D341Med (cell line): Measurements from ENCODE around the gene RD3L.
A peak's percentile ranks its signal among the peaks of the same experiment; 100 is the strongest.
"Not testable (repeated sequence)": the region's sequence is repeated elsewhere in the genome, so short reads cannot be mapped to it uniquely, and the experiment has no call there.

Experiments
- DNase-seq: peaks from one replicate; pipeline ENCODE4 v3.0.0; 2012; ENCODE audit warnings: low spot score

RD3L gene

DNA sequence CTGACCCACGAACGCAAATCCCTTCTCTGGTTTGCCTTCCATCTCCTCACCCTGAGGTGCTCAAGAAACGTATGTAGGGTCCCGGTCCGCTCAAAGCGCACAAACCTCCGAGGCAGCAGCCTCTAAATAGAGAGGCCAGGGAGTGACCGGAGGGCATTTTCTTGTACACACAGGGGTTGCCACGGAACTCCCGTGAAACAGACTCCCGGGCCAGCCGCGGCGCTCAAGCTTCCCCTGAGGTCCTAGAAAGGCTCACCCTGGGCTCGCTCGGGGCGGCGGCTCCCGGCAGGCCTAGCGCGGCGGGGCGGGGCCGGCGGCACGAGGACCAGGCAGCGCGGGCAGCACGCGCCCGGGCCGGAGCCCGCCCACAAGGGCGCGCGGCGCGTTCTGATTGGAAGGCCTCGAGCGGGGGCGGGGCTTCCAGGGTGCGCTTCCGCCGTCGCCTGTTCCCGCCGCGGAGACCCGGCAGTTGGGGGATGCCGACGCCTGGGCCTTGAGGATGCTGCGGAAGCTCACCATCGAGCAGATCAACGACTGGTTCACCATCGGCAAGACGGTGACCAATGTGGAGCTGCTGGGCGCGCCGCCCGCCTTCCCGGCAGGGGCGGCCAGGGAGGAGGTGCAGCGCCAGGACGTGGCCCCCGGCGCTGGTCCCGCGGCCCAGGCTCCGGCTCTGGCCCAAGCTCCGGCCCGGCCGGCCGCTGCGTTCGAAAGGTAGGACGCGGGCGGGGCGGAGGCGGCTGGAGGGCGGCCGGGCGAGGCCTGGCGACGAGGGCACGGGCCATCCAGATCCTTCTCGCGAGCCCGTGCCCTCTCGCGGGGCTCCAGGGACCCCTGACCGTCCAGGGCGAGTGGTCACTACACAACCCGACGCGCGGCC, 14.1 kb downstream of the RD3L start, which contains the start of gene TDRD9:
TSS of gene TDRD9 (plus strand) at position 446 of the 880 bp plus-strand sequence. CDS start at position 500, 54 bp downstream.
- DNase-seq: no peak

DNA sequence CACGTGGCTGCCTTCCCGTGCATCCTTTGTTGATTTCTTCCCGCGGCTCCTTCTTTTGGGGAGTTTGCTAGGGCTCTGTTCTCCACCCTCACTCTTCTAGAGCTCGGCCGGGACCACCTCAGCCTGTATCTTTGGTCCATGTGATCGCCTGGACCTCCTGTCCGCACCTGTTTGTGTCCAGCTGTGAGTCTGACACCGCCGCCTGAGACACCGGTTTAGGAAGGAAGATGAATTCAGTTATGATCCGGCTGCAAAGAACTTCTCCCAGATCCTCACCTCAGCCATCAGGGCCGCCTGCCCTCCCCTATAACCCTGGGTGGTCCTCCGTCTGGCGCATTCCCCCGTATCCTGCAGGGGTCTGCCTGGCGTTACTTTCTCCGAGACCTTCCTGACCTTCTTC, 14.8 kb downstream of the RD3L start:
- DNase-seq: no peak

DNA sequence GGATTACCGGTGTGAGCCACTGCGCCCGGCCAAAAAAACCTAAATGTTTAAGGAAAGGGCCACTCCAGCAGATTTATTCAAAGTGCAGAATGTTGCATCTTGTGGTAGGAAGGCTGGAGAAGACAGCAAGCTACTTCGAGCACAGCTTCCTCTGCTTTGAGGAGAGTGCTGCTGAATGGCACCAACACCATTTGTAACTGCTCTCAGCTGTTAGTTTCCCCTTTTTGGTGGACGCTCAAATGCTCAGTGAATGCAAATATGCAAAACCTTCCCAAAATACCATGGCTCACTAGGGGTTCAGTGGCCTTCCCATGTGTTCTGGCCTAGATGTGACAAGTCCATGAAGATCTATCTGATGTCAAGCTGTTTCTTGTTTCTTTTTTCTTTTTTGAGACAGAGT, 17.0 kb downstream of the RD3L start:
- no peak for DNase-seq

DNA sequence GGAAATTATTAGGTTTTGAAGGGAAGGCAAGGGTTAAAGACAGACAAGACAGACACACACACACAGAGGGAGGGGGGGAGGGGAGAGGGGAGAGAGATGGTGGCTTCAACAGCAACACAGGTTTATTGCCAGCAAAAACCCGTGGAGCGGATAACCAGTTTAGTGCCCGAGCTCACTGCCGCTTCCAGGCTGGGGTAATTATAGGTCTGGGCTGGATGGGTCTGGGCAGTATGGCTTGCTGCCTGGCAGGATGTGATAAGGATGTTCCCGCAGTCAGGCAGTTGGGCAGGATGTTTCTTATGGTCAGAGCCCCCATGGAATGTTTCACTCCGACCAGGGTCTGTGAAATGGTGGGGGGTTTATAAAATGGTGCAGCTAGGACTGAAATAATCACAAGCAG, 18.5 kb downstream of the RD3L start:
- no peak for DNase-seq

DNA sequence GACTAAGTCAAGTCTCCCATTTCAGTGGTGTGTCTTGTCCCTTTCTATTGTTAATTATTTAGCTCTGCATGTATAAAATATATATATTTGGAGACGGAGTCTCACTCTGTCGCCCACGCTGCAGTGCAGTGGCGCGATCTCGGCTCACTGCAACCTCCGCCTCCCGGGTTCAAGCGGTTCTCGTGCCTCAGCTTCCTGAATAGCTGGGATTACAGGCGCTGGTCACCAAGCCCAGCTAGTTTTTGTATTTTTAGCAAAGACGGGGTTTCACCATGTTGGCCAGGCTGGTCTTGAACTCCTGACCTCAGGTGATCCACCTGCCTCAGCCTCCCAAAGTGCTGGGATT, 20.5 kb downstream of the RD3L start:
- not testable (repeated sequence) for DNase-seq

DNA sequence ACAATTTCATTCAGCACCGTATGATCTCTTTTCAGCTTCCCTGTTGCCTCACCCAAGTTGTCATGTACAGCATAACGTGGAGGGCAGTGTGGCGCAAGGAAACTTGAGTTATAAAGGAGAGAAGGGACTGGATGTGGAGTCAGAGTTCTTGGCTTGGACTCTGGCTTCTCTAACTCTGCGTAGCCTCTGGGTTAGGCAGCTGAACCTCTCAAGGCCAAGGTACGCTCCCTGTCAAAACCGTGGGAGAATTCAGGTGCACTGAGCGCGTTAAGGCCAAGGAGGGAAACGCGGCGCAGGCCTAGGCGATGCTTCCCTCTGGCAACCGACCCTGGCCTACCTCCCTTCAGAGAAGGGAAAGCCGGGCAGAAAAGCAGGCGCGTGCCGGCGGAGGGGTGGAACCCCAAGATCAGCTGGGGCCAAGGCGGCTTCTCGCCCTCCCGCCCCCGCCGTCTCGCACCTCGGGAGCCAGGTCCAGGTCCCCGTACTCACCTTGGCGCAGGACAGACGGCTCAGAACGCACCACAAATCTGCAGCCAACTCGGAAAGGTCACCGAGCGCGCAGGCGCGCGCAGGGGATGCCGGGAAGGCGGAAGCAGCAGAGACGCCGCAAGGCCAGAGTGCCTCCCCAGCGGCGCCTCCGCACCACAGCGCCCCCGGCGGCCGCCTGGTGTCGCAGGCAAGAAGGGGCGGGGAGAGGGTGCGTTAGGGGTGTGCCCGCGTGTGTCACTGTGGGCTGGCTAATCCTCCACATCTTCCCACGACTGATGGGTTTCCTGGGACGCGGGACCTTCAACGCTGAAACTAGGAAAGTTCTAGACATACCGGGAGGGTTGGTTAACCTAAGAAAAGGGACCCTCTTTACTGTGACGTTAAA, 21.1 kb downstream of the RD3L start:
- DNase-seq: peak; percentile 99

DNA sequence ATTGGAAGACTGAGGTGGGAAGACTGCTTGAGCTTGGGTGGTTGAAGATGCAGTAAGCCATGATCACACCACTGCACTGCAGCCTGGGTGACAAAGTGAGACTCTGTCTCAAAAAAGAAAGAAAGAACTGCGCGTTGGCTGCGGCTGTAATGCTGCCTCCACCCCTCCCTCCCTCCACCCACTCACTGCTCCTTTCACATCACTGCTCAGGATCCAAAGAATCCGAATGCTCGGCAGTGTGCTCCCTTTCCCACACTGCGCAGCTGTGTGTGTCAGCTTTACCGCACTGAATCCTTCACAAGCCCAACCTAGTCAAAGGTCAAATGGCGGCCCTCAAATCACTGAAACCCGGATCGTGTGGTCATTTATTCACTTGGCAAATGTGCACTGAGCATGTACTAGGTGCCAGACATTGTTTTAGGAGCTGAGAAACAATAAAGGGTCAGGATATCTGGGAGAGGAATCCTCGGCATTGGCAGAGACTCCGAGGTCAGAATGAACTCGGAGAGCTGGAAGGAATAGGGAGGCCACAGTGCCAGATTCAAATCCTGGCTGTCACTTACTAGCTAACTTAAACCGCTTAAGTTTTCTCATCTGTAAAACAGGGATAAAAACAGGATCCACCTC, 25.6 kb downstream of the RD3L start:
- no peak for DNase-seq

DNA sequence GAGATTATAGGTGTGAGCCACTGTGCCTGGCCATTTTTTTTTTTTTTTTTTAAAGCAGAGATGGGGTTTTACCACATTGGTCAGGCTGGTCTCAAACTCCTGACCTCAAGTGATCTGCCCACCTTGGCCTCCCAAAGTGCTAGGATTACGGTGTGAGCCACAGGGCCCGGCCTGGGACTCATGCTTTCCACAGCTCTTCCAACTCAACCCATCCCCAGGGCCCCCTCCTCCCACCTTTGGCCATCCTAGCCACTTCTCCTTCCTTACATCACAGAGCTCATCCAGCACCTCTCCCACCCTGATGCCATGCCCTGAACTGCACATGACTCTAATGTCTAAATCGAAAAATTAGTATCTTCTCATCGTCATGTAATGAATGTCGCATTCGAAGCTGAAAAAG, 26.7 kb downstream of the RD3L start:
- no peak for DNase-seq

DNA sequence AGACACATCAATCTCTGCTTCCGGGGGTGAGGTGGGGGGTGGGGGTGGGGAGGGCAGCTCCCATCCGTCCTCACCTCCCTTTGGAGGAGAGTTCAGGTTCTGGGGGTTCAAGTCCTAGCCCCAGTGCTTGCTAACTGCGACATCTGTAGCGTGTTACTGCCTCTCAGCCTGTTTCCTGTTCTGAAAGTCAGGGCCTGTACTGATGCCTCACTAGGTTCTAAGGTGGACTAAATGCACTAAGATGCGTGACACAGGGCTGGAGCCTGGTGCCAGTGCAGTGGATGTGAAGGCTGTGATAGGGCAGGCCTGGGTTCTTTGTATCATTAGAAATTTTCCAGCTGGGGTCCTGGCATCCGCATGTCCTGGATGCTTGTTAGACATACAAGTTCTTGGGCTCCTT, 31.3 kb downstream of the RD3L start:
- DNase-seq: no peak

DNA sequence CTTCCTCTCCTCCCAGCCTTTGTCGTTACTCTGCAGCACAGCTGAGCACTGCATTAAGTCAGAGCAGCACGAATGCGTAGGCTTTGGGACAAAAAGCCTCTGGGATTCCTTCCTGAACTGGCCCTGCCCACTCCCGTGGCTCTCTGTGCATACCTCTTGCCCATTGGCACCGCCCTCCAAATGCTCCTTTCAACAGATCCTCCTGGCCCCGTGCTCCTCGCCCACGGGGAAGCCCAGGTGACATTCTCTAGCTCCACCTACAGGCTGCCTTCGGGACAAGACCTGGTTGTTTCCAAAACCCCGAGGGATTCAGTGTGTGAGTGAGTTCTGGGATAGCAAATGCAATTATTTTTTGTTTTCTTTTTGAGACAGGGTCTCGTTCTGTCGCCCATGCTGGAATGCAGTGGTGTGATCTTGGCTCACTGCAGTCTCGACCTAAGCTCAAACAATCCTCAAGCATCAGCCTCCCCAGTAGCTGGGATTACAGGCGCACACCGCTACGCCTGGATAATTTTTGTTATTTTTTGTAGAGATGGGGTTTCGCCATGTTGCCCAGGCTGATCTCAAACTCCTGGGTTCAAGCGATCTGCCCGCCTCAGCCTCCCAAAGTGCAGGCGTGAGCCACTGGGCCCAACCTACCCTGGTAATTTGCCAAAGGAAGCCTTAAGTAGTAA, 31.9 kb downstream of the RD3L start:
- DNase-seq: peak; percentile 85

DNA sequence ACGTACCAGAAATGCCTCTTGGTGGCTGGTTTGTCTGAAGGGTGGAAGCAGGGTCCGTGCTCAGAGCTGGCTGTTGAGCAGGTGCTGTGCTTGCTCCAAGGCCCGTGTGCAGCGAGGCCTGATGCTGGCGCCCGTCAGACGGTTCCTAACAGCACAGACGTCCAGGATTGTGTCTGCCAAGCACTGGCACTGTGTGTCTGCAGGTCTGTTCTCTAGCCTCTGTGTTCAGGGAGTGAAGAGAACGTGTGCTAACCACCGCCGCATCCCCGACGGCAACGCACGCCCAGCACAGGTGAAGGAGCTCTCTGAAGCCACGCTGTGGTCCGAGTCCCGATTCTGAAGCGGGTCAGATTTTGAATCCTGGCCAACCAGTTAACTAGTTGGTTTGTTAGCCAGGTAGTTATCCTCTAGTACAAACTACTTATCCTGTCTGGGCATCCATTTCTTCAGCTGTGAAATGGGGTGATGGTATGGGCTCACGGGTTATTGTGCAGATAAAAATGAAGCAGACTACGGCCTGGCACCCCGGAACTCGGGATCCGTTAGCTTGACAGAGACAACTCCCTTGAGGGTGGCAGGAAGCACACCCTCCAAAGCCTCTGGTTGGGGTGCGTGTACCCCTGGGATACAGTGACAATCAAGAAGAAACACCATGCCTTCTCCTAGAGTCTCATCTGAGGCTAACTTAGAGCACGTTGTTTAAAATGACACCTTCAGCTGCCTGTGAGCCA, 32.6 kb downstream of the RD3L start:
- peak; percentile 29 for DNase-seq

DNA sequence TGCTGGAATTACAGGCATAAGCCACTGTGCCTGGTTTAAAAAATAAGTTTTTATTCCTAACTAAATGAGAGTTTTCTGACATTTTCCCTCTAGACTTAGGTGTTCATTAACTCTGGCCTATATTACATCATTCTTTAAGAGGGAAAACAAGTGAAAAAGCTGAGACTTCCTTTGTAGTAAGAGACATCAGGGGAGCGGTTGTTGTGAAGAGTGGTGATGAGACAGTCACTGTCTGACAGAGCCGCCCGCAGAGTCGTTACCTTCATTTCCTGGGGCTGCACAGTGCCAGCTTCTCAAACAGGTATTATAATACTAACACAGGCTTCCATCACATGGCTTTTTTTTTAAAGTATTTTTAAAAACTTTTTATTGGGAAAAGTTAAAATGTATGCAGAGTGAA, 33.7 kb downstream of the RD3L start:
- no peak for DNase-seq

DNA sequence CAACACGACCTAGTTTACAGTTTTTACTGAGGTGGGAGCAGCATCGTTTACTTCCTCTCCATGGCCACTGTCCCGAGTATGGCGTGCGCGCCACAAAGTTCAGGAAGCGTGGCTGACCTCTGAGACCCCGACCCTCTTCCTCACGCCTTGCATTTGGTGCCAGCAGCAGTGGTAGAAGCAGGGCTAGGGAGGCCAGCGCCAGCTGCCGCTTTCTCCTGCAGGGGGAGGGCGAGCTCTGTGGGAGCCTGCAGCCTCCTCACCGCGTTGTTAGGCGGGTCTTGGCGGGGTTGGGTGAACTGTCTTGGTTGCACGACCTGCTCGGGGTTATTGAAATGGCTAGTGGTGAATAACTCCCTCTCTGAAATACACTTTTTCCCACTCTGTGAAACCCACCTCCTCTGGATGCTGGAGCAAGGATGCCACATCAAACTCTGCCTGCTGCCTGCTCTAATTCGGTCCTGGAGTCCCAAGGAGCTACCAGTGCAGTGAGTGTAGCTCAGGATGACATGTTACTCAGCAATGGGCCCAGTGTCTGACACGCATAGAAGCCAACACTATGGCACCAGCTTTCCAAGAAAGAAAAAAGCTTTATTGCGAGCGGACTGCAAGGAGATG, 36.4 kb downstream of the RD3L start:
- DNase-seq: peak; percentile 74

DNA sequence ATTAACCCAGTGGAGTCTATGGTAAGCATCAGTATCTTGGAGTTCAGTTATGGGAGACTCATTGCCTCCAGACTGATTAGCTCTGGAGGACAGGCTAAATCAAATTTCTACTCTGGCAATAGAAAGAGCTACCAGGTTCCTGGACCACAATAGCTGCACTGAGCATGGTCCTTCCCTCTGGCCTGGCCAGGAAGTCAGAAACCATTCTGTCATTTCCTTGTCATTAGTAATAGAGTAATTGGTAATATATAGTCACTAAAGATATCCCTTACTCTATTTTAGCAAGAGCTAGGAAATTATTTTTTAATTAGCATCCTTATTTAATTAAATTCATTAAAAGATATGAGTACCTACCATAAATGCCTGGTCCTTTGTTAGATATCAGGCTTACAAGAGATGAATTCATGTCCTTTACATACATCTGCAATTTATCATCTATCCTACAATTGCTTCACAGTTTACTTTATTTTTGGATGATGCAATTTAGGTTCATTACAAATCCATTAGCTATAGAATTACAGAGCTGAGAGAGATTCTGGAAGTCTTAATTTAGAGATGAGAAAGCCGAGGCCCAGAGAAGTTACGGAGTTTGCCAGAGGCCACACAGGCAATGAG, 37.7 kb downstream of the RD3L start:
- DNase-seq: no peak

DNA sequence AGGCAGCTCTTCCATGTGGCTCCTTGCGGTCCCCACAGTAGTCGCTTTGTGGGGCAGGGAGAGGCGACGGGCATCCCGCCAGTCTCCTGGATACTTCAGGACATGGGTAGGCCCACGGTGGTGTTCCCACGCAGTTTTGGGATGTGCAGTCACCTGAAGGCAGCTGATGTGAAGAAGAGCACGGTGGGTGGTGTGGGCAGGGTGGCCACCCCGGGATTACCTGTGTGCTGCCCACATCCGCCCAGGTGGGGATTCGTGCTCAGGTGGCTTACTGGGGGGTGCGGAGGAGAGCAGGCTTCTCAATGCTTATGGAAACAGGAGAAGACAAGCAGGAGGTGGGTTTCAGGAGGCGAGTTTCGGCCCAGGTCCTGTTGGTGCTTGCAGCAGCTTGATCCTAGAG, 42.5 kb downstream of the RD3L start:
- DNase-seq: peak; percentile 26

DNA sequence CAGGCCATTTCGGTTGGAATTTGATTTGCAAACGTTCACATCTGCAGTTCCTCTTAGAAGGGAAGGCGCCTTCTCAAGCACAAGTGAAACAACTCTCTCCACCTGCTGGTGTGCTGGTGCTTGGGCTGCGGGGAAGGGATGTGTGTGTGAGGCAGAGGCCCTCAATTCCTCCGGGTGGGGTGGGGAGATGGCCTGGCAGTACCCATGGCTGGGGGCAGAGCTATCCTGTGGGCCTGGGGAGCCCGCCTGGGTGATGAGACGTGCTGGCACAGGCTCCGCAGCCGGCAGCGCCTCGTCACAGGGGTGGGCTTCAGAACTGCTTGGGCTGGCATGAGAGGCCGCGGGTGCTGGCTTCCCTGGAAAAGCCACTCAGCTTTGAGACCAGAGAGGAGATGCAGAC, 43.0 kb downstream of the RD3L start:
- peak; percentile 29 for DNase-seq

DNA sequence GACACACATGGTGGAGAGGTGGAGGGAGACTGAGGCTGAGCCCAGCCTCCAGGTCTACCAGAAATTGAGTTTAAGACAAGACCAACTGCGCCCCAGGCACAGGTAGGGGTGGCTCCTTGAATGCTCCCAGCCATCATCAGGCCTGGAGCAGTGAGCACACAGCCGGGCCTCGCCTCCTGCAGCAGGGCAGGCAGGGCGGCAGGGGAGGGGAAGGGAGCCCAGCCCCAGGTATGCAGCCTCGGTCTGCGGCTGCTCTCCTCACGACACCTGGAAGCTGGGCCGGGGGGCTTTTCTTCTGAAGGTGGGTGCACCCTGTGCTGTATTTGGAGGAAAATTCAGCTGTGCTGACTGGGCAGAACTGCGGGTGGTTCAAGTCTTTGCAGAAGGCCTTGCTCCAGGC, 43.6 kb downstream of the RD3L start:
- DNase-seq: peak; percentile 22

DNA sequence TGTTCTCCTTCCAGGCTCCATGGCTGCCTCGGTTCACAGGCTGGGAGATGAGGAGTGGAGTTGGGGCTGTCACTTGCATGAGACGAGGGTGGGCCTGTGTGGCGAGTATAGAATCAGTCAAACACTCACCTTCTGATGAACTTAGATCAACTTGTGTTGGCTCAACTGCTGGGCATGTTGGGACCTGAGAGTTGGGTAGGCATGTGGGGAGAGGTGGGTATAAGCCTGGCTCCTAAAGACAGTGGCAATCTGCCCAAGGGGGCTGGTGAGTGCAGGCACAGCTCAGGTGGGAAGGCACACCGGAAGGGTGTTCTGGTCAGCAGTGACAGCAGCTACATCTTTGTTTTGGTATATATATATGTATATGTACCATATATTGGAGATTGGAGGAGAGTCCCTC, 44.1 kb downstream of the RD3L start:
- DNase-seq: no peak

DNA sequence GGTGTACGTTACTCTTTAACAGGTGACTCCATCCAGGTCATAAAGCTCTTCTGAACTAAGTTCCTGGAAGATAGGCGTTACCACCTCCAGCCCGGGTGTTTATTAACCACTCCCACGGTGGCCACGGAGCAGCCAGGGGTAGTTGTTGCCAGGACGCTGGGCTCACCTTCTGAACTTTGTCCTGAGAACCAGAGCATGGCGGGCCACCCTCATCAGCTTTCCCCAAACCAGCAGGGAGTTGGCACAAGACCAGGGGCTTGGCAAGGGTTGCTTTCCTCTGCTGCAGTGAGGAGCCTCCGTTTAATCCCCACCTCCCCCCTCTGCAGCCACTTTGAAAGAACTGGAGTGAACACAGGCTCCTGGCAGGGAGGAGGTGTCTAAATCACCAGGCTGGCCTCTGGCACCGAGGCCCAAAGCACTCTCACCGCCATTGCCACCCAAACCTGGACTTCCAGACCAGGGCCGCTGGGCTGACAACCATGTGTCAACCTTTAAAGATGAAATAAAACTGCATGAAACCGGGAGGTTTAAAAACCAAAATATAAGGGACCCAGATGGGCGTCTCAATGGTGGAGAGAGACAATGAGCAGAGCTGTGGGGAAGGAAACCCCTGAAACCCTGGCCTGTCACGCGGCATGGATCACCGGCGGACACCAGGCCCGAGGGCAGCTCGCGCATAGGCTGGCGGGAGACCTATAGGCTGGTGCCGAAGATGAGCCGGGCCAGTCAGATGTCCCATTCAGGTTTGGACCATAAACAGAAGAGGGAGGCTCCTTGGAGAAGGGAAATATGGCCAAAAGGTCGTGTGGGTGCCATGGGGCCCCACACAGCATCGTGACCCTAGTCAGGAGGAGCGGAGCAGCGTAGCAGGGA, 45.0 kb downstream of the RD3L start:
- DNase-seq: peak; percentile 22

DNA sequence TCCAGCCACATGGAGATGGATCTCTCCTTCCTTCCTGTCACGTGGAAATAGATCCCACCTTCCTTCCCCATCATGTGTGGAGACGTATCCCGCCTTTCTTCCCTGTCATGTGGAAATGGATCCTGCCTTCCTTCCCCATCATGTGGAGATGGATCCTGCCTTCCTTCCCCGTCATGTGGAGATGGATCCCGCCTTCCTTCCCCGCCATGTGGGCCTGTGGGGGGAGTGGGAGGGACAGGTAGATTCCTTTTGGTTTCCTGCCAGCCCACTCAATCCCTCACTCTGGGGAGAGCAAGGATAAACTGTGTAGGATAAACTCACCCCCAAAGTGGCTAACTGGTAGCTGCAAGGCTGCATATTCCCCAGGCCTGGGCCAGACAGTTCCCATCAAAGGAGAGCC, 45.8 kb downstream of the RD3L start:
- DNase-seq: peak; percentile 31
